Lower lobe of right lung (tissue), 2 donors: ENCODE data around the gene HOXC9. TPM values are rescaled to one million over a fixed set of nuclear protein-coding genes. Genes with fewer than 3 reads are reported as not detected.

Experiments
- ATAC-seq, 2 donors: fragments of 200-7000 bp; cut with Tn5 transposase; one replicate each; pipeline ENCODE4 v1.9.1; 2020 to 2022; ENCODE audit warnings: mild to moderate bottlenecking in 2 of 2, moderate library complexity in 2 of 2
- DNase-seq: peaks from one replicate; pipeline ENCODE4 v3.0.0-alpha.2; 2020
- H3K27ac ChIP-seq: fragments of 200-600 bp; one replicate; pipeline ENCODE4 v1.8.0; 2022
- H3K27me3 ChIP-seq: fragments of 200-600 bp; one replicate; pipeline ENCODE4 v1.8.0; 2022; ENCODE audit warnings: low read depth
- H3K36me3 ChIP-seq: fragments of 200-600 bp; one replicate; pipeline ENCODE4 v1.8.0; 2022; ENCODE audit warnings: mild to moderate bottlenecking
- H3K4me1 ChIP-seq: fragments of 200-600 bp; one replicate; pipeline ENCODE4 v1.8.0; 2022
- H3K4me3 ChIP-seq: fragments of 200-600 bp; one replicate; pipeline ENCODE4 v1.8.0; 2022; ENCODE audit warnings: mild to moderate bottlenecking
- H3K9me3 ChIP-seq: fragments of 200-600 bp; one replicate; pipeline ENCODE4 v1.8.0; 2022
- intact Hi-C: fragments of 100-400 bp; cut with DNase I; formaldehyde crosslinking; loops from one replicate; pipeline ENCODE4 v1.11.0; 2022
- total RNA-seq: library from RNA; stranded (reverse); fragmentation: NEBNext Ultra II Directional; extraction: Animal tissue kit (Norgen Biotek cat#: 25700); gene quantifications from one replicate; pipeline ENCODE4 v1.2.1, GENCODE V29; 2021
- TF ChIP-seq, protein P1 (sequence below): fragments of 200-600 bp; IDR thresholded peaks from one replicate; pipeline ENCODE4 v1.8.0; 2022; ENCODE audit warnings: antibody characterized with exemption, mild to moderate bottlenecking
- donor health status: DM: no; HTN: yes; CAD: no; lungs with severe emphysema.

Gene HOXC9
- total RNA-seq, 1 donor from 2014 or later = not detected

DNA sequence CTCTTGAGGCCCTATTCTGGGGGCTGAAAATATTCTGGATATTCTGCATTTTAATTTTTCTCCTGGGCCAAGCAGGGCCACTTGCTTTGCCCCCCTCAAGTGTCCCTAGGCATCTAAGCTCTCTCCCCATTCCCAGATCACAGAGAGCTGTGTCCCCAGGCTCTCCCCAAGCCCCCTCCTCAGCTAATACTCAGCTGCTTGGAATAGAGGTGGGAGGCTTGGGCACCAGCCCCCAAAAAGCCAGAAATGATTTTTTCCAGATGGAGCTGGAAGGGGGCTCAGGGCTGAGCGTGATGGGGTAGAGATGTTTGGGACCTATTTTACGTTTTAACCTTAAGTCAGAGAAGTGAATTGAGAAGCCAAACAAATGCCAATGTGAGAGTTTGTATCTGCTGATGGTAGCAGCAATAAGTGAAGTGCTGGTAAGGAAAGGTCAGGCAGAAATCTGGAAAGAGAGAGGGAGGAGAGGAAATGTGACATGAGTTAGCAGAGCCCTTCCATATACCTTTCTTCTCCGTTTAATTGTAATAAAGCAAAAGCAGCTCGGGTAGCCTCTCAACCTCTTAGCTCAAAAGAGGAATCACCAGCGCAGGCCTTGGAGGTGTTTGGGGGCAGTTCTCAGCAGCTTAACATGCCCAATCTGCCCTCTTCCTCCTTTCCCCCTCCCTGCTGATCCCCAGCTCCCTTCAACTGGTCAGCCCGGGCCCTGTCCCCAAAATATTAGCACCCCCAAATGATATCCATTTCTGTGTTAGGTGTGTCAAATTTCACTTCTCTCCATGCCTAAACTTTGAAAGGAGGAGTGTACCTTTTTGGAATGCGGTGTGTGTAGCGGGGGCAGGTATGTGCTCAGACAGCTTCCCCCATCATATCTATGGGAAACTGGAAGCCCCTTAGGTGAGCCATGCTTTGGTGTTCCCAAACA lies 23.3 kb downstream of the HOXC9 start:
- no peak for ATAC-seq
- Histone ChIP-seq H3K27me3 (peaks cover 100% of the 10 kb centered on the region), H3K36me3 (no peaks in the 10 kb centered on the region), H3K9me3 (no peaks in the 10 kb centered on the region), H3K4me3 (no peak overlapping the region), H3K27ac (no peak overlapping the region), H3K4me1 (peaks cover 5% of the 10 kb centered on the region)
- TF ChIP-seq, protein P1, sequence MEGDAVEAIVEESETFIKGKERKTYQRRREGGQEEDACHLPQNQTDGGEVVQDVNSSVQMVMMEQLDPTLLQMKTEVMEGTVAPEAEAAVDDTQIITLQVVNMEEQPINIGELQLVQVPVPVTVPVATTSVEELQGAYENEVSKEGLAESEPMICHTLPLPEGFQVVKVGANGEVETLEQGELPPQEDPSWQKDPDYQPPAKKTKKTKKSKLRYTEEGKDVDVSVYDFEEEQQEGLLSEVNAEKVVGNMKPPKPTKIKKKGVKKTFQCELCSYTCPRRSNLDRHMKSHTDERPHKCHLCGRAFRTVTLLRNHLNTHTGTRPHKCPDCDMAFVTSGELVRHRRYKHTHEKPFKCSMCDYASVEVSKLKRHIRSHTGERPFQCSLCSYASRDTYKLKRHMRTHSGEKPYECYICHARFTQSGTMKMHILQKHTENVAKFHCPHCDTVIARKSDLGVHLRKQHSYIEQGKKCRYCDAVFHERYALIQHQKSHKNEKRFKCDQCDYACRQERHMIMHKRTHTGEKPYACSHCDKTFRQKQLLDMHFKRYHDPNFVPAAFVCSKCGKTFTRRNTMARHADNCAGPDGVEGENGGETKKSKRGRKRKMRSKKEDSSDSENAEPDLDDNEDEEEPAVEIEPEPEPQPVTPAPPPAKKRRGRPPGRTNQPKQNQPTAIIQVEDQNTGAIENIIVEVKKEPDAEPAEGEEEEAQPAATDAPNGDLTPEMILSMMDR = no peak
- DNase-seq = no peak
- intact Hi-C loops = no loop called here

DNA sequence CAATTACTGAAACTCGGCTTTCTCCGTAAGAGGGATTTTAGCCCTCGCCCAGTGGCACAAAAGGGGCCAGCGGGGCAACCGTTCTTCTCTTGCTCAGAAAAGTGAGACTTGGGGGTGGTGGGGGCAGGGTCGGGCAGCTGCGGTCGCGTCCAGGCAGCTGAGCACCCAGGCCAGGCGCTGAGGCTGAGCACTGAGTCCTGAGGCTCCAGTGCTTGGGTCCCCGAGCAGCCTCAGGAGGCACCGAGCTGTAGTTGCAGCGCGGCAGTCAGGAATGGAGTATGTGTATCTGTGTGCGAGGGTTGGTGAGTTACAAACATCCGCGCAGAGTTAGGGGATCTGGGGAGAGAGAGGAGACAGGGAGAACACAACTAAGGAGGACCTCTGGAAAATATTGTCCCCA lies 24.2 kb downstream of the HOXC9 start:
- Histone ChIP-seq H3K4me3 (no peak overlapping the region), H3K36me3 (no peaks in the 10 kb centered on the region), H3K27ac (no peak overlapping the region), H3K9me3 (no peaks in the 10 kb centered on the region), H3K27me3 (peaks cover 100% of the 10 kb centered on the region), H3K4me1 (no peaks in the 10 kb centered on the region)
- intact Hi-C loops = no loop called here
- TF ChIP-seq, protein P1 = no peak
- ATAC-seq (no peak), DNase-seq (no peak)

DNA sequence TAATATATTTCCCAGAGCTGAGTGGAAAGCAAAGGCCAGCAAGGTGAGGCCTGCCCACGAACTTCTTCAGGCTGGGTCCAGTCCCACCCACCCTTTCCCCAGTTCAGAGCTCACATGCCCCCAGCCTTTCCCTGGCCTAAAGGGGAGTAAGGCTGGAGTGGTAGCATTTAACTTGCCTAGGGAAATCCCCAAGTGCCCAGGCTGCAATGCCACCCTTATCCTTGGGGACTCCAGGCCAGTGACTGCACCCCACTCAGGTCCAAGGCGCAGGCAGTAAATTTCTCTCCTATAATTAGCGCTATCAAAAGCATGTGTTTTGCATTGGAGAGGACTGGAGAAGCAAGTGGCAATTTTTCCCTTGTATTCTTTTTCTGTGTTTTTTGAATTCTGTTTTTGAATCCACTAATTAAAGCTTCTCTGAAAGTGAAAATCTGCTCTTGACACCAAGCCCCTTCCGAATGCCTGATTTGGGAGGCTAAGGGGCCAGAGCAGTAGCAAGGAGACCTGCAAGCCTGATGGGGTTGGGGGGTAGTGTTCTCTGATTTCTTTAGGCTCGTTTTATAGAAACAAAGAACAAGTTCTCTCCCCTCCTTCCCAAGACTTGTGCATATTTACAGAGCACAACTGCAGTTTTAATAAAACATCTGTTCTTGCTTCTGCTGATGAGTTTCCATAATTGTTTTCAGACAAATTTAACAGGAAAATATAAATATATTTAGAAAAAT lies 24.8 kb downstream of the HOXC9 start:
- intact Hi-C loops = no loop called here
- DNase-seq (no peak), ATAC-seq (no peak)
- no peak overlapping the region for H3K4me3 ChIP-seq
- no peaks in the 10 kb centered on the region for H3K9me3 ChIP-seq
- H3K4me1 ChIP-seq = no peaks in the 10 kb centered on the region
- H3K27ac ChIP-seq = no peak overlapping the region
- H3K27me3 ChIP-seq = peaks cover 100% of the 10 kb centered on the region
- TF ChIP-seq, protein P1 = no peak
- no peaks in the 10 kb centered on the region for H3K36me3 ChIP-seq

DNA sequence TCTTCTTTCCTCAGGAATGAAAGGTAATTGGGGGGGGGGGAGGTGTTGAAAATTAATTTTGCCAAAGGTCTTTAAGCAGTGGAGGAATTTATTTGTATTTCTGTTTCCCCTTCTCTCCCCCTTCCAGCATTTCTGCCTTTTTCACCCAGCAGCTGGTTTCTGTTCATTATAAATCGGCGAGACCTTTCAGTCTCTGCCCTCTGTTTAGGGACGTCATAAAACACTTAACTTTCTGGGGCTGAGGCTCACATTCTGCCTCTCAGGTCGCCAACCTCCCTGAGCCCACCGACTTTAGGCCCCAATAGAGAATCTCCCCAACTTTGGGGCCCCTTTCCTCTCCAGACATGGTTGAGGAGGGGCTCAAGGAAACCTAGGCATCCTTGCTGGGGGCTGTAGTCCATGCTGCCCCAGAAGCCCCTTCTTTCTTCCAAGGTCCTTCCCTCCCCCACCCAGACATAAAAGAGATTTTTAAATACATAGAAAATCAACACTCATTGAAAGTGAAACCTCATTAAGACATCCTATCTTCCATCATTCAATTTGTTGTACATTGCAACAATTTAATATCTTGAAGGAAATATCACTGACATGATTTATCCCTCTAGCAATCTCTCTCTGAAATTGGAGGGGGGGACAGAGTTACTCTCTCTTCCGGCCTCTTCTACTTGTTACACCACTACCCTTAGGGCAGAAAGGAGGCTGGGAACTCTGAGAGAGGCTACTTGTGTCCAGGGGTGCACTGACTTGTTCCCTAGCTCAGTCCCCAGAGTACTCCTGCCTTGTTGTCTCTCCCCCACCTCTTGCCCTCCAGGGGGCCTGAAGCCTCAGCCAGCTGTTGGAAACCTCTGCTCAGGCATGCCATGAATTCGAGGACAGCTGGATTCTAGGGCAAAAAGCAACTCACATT lies 25.8 kb downstream of the HOXC9 start:
- intact Hi-C loops = no loop called here
- H3K27me3 ChIP-seq = peaks cover 100% of the 10 kb centered on the region
- H3K4me1 ChIP-seq = peaks cover 1% of the 10 kb centered on the region
- TF ChIP-seq, protein P1 = no peak
- no peak overlapping the region for H3K4me3 ChIP-seq
- no peak for DNase-seq
- no peaks in the 10 kb centered on the region for H3K9me3 ChIP-seq
- no peak overlapping the region for H3K27ac ChIP-seq
- ATAC-seq = no peak
- H3K36me3 ChIP-seq = no peaks in the 10 kb centered on the region
